Stomach (tissue), 4 donors: Measurements from ENCODE around the gene PGBD5.

Source experiments
- CTCF ChIP-seq, 7 experiments: fragments of 450-650 bp in 4 of 7; fragments of 200-600 bp in 3 of 7; sonication (generic) in 3 of 7; IDR thresholded peaks; one replicate each; pipeline ENCODE4 v1.5.1; 2016 to 2019; ENCODE audit warnings: antibody characterized with exemption in 7 of 7, control low read depth in 2 of 7, mild to moderate bottlenecking in 1 of 7
- EP300 ChIP-seq: sonication (generic); formaldehyde crosslinking; IDR thresholded peaks from one replicate; pipeline ENCODE4 v1.6.1; 2017; ENCODE audit warnings: antibody characterized with exemption
- POLR2AphosphoS5 ChIP-seq, 3 donors: sonication (generic); formaldehyde crosslinking; IDR thresholded peaks; one replicate each; pipeline ENCODE4 v1.6.1; 2016; ENCODE audit warnings: antibody characterized with exemption in 3 of 3

GRCh38 chr1:230381049-230381467 is 45.1 kb downstream of the PGBD5 start:
- TF ChIP-seq CTCF (IDR thresholded peaks at IDR 0.05) (no peak), POLR2AphosphoS5 (IDR thresholded peaks at IDR 0.05) (no peak), EP300 (no peak)
